HG03196 (cell line): ENCODE data around the gene POLR1A.

Source experiments
- ATAC-seq: cut with Tn5 transposase; IDR thresholded peaks from one replicate; pipeline ENCODE4 v1.9.1; 2021; ENCODE audit not compliant: unreplicated experiment

Gene POLR1A

GRCh38 chr2:86105252-86105968, at the start of gene POLR1A:
Gene POLR1A, minus strand, starts transcription at chr2:86105886. Its CDS starts 110 bp downstream, at chr2:86105776.
- ATAC-seq: peak; percentile 66

GRCh38 chr2:86150502-86150901, 44.8 kb upstream of the POLR1A start:
- no peak for ATAC-seq

- ATAC-seq: no peak
Observed at GRCh38 chr2:86147793-86148192, 42.1 kb upstream of the POLR1A start.

- no peak for ATAC-seq
Observed at GRCh38 chr2:86143926-86144685, 38.4 kb upstream of the POLR1A start.

- no peak for ATAC-seq
Observed at GRCh38 chr2:86143307-86143706, 37.6 kb upstream of the POLR1A start.

DNA sequence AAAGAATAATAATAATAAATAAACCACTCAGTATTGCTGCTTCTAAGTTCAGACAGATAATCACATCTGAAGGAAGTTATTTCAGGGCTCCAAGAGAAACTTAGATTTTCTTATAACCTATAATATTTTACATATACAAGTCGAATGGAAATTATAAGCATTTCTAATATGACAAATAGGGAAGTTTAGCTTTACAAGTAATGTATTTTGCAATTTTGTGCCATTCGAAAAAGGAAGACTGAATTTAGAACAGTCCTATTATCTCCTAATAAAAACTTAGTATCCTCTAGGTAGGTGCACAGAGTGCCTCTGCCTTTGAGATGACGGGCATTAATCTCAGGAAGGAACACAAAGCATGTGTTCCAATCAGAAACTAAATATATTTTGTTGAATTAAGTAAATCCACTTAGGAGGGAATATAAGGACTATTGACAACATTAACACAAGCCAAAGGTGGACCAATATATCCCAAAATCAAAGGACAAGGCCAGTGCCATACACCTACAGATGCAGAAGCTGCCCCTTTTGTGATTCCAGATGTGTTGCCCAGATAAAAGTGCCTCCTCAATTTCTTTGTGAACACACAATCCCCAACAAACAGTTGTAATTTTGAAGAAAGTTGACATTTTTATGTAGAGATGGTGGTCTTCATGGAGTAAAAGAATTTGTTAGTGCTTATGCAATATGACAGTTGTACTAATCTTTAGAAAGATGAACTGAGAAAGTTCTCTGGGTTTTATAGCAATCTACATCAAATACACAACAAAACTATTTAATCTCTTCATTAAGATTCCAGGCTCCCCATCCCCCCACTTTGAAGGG, 37.0 kb upstream of the POLR1A start:
- ATAC-seq: no peak

GRCh38 chr2:86140969-86141392, 35.3 kb upstream of the POLR1A start:
- ATAC-seq: no peak

GRCh38 chr2:86139981-86140380, 34.3 kb upstream of the POLR1A start:
- no peak for ATAC-seq

DNA sequence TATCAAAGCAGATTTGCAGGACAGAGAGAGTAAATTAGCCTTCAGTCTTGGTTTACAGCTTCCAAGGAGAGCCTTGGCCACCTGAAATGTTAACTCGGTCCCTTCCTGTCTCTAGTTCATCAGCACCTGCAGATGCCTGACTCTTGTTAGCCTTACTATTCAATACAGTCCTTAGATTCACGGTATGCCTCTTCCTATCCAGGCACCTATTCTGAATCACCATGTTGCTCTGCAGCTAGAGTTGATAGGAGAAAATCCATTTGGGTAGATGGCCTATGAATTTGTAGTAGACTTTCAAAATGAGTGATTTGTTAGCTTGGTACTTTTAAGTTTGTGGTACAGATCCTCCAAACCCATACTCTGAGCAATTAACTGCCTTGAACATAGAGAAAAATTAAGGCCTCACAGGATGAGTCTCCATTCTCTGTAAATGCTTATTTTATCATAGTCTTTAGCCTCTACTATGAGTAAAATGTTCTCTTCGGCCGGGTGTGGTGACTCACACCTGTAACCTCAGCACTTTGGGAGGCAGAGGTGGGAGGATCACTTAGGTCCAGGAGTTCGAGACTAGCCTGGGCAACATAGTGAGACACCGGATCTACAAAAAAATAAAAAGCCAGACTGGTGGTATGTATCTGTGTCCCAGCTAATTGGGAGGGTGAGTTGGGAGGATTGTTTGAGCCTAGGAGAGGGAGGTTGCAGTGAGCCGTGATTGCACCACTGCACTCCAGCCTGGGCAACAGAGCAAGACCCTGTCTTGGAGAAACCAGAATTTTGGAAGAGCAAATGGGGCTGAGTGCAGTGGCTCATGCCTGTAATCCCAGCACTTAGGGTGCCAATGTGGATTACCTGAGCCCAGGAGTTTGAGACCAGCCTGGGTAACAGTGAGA, 33.3 kb upstream of the POLR1A start:
- ATAC-seq: no peak

DNA sequence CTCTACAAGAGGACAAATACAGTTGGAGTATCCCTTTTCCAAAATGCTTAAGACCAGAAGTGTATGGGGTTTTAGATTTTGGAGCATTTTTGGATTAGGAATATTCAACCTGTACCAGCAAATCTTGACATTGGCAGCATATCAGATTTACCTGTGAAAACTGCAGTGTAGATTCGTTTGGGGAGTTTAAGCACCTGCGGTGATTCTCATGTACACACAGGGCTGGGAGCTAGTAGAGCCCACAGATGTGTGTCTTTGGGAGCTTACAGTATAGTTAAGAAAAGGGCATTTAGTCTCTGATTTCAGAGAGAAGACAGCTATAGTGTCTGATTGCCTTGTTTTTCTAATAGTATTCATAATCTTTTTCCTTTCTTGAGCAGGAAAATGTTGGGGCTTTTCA, 30.5 kb upstream of the POLR1A start:
- no peak for ATAC-seq

- ATAC-seq: no peak
Observed at GRCh38 chr2:86135653-86136052, 30.0 kb upstream of the POLR1A start.

DNA sequence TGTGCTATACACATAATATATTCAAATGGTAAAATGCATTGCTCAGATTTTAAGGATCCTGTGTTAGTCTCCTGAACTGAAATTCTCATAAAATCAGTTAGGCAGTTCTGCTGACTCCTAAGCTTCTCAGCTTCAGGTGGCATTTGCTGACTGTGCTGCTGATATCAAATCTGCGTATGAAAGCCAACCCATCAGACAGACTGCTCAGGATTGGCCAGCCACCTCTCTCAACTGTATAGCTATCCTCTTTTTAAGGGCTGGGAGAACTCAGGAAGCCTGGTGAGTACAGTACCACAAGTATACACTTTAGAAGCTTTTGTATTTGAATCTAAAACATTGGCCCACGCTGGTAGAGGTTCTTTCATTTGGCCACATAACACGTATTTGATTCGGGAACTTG, 29.0 kb upstream of the POLR1A start:
- ATAC-seq: no peak

DNA sequence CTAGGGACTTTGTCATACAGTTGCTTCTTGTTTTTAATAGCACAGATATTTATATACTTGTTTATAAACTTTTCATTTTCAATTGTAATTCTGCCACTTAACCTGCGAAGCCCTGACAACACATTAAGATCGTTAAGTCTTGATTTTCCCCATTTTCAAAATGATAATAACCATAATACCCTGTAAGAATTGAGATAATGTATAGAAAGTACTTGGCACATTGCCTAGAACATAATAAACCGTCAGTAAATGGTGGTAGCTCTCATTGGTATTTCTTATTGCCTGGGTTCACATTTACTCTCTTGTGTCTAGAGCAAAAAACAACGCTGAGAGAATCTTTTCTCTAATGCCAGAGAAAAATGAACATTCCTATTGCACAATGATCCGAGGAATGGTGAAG, 19.0 kb upstream of the POLR1A start:
- ATAC-seq: no peak

- no peak for ATAC-seq
Observed at GRCh38 chr2:86123328-86123925, 17.7 kb upstream of the POLR1A start.

DNA sequence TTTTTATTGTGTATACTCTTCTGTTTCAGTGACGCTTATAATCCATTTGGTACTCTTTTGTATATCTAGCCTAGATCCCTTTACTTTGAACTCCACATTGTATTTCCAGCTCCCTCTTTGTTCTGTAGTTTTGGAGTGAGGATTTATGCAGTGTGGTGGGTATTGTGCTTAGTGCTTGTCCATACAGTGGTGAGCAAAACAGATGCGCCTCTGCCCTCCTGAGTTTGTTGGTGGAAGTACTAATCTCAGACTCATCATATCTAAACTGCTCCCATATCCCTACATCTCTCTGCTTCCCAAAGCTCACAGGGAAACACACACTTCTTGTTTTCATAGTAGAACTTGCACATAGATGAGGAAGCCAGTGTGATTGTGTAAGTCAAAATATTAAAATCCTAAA, 12.4 kb upstream of the POLR1A start:
- no peak for ATAC-seq

- no peak for ATAC-seq
Observed at GRCh38 chr2:86107031-86107430, 1.3 kb upstream of the POLR1A start.

DNA sequence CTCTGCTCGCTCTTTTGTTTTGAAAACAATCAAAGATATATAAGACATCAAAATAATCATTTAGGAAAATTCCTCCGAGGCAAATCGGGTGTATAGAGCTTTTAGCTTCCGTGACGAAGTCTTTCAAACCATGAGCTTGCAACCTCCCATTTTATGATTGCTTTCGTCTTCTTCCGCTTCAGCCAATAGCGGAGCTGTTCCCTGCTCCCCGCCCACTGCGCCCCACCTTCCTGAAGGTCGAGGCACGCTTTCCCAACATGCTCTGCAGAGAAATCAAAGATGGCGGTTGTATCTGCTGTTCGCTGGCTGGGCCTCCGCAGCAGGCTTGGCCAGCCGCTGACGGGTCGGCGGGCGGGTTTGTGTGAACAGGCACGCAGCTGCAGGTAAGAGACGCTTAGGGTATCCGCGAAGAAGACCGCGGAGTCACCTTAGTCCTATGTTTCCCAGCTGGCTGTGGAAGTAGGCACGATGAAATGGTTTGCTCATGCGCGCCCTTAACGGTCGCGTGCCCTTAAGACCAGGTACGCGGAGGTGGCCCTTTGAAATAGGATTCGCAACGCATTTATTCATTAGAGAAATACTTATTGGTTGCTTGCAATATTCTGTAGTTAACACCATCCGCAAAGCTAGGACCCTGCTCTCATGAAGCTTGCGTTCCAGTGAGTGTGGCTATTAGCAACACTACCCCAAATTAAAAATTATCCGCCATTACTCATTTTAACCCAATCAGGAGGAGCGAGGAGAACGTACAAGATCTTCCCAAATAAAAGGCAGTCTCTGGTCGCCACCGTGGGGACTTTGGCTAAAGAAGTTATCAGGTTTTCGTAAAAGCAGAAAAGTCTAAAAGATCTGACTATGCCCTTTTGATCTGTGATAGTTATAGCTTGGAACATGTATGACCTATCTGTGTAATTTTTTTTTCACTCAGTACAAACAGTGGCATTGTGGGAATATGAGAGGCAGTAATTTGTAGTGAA, 571 bp upstream of the POLR1A start, which contains the start of gene PTCD3:
TSS of gene PTCD3 (plus strand) at position 267 of the 977 bp plus-strand sequence. CDS start at position 280, 13 bp downstream.
- peak; percentile 83 for ATAC-seq

DNA sequence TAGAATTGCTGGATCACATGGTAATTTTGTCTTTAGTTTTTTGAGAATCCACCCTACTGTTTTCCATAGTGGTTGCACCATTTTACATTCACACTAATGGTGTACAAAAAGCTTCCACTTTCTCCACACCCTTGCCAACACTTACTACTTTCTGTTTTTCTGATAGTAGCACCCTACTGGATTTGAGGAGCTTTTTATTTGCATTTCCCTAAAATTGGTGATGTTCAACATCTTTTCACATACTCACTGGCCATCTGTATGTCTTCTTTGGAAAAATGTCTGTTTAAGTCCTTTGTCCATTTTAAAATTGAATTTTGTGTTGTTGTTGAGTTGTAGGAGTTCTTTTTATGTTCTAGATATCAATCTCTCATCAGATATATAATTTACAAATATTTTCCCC, 3.5 kb downstream of the POLR1A start:
- ATAC-seq: no peak

DNA sequence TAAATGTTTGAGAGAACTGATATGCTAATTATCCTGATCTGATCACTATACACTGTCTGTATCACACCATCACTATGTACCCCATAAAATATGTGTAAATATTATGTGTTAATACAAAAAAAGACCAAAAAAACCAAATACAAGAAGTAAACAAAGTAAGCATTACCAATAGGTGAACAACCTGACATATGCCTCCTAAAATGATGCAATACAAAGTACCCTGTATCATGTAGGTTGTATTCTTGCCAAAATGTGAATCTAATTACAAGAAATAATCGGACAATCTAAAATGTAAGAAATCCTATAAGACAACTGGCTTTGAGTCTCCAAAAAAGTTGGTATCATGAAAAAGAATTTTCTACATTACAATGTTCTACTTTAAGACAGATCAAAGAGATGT, 7.8 kb downstream of the POLR1A start:
- no peak for ATAC-seq
